T-cell (primary cell): ENCODE results near the gene RPL36AL. TPM values are rescaled to one million over a fixed set of nuclear protein-coding genes. Genes with fewer than 3 reads are reported as not detected.

Experiments used
- ATAC-seq, 4 experiments: fragments of 200-7000 bp in 3 of 4; fragments of 150-1000 bp in 1 of 4; cut with Tn5 transposase; replicated peaks in 1 of 4; 1 replicate in 3 of 4; 2 replicates in 1 of 4; pipeline ENCODE4 v1.10.0; 2021; ENCODE audit warnings: moderate library complexity in 3 of 4, mild to moderate bottlenecking in 2 of 4, moderate number of reproducible peaks in 1 of 4
- CTCF ChIA-PET, 2 donors: fragments of 300-600 bp; sonication (Branson Sonifier 250); formaldehyde crosslinking; loops; one replicate each; lab custom pipeline; 2022; ENCODE audit warnings: antibody characterized with exemption in 2 of 2; lab: Charles Lee
- POLR2A ChIA-PET, 2 donors: fragments of 300-600 bp; sonication (Branson Sonifier 250); formaldehyde crosslinking; loops; one replicate each; lab custom pipeline; 2022; ENCODE audit warnings: antibody characterized with exemption in 2 of 2; lab: Charles Lee
- DNase-seq, 35 experiments: peaks; one replicate each; pipeline versions ENCODE4 v3.0.0 to v3.0.0-alpha.2; 2013 to 2023
- H3K27ac ChIP-seq: one replicate; pipeline ENCODE4 v1.5.1; 2013; ENCODE audit warnings: low read length
- H3K27me3 ChIP-seq, 2 experiments: replicated peaks in 1 of 2; 1 replicate in 1 of 2; 2 replicates in 1 of 2; pipeline versions ENCODE4 v1.6.1 to v1.7.0; 2013; ENCODE audit warnings: low read length in 1 of 2, mixed read lengths in 1 of 2; ENCODE audit not compliant: control insufficient read depth in 2 of 2, insufficient read depth in 2 of 2; ENCODE audit errors: extremely low read depth in 1 of 2
- H3K36me3 ChIP-seq, 2 donors: 1 replicate in 1 of 2; 2 replicates in 1 of 2; pipeline versions ENCODE4 v1.6.1 to v1.7.0; 2013; ENCODE audit warnings: low read length in 1 of 2; ENCODE audit not compliant: control insufficient read depth in 2 of 2, insufficient read depth in 1 of 2; ENCODE audit errors: extremely low read depth in 1 of 2
- H3K4me1 ChIP-seq, 2 experiments: 1 replicate in 1 of 2; 2 replicates in 1 of 2; pipeline versions ENCODE4 v1.6.1 to v1.7.0; 2013; ENCODE audit warnings: low read length in 2 of 2, mixed read lengths in 1 of 2; ENCODE audit not compliant: insufficient read depth in 2 of 2, control insufficient read depth in 1 of 2; ENCODE audit errors: extremely low read depth in 1 of 2
- H3K4me3 ChIP-seq, 2 donors: 1 replicate in 1 of 2; 2 replicates in 1 of 2; pipeline versions ENCODE4 v1.5.1 to v1.7.0; 2013; ENCODE audit warnings: mild to moderate bottlenecking in 2 of 2, low read length in 1 of 2, moderate library complexity in 1 of 2; ENCODE audit not compliant: control insufficient read depth in 1 of 2; ENCODE audit errors: extremely low read depth in 1 of 2
- H3K9me3 ChIP-seq: 2 replicates; pipeline ENCODE4 v1.7.0; 2013
- H3K27ac Mint-ChIP-seq, 2 donors: one replicate each; pipeline ENCODE4 v1.8.0; 2020 to 2021; ENCODE audit warnings: mild to moderate bottlenecking in 2 of 2, mixed read lengths in 2 of 2
- H3K27me3 Mint-ChIP-seq, 2 donors: one replicate each; pipeline ENCODE4 v1.8.0; 2021 to 2022; ENCODE audit warnings: mixed read lengths in 2 of 2
- H3K36me3 Mint-ChIP-seq: one replicate; pipeline ENCODE4 v1.8.0; 2021; ENCODE audit warnings: mixed read lengths
- H3K4me1 Mint-ChIP-seq, 3 donors: one replicate each; pipeline ENCODE4 v1.8.0; 2020 to 2022; ENCODE audit warnings: mixed read lengths in 3 of 3, mild to moderate bottlenecking in 1 of 3
- H3K4me3 Mint-ChIP-seq, 3 donors: one replicate each; pipeline ENCODE4 v1.8.0; 2020 to 2022; ENCODE audit warnings: mild to moderate bottlenecking in 3 of 3, mixed read lengths in 3 of 3, moderate library complexity in 3 of 3
- H3K9me3 Mint-ChIP-seq, 3 donors: one replicate each; pipeline ENCODE4 v1.8.0; 2020 to 2022; ENCODE audit warnings: mixed read lengths in 3 of 3
- WGBS: methylation state at CpG from one replicate; pipeline ENCODE4 v1.1.5; 2013; ENCODE audit warnings: missing lambda C conversion rate; ENCODE audit not compliant: insufficient coverage; 5-methylcytosine and 5-hydroxymethylcytosine counted together
- total RNA-seq, 35 experiments: library from RNA in 6 of 35; stranded (reverse) in 6 of 35; fragments of 120-200 nt in 1 of 35; gene quantifications; one replicate each; pipeline versions ENCODE4 v1.2.1 to v1.2.4 and lab custom pipeline; 2013 to 2026

RPL36AL gene
- total RNA-seq, 5 donors from 2014 or later (not counting 1 experiment from before 2014, with no cell fraction given), result 211 to 322 (median 291) TPM

DNA sequence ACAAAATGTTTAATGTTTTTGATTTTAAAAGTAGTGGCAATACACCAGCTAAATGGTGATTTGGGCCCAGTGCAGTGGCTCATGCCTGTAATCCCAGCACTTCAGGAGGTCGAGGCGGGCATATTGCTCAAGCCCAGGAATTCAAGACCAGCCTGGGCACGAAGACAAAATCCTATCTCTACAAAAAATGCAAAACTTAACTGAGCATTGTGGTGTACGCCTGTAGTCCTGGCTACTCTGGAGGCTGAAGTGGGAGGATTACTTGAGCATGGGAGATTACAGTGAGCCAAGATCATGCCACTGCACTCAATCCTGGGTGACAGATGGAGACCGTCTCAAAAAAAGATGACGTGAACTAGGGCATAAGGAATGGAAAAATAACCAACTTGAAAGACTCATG lies 4.7 kb downstream of the RPL36AL start:
- no peak for ATAC-seq
- Mint-ChIP-seq H3K4me1 (peaks cover 23 to 25% (median 24%) of the 10 kb centered on the region in 3 donors), H3K27me3 (no peaks in the 10 kb centered on the region), H3K36me3 (peaks cover 15% of the 10 kb centered on the region), H3K9me3 (no peaks in the 10 kb centered on the region), H3K4me3 (no peak overlapping the region), H3K27ac (peak overlapping the region in 1 of 2 donors; percentile 16)
- H3K36me3 ChIP-seq, result peaks cover 5 to 20% of the 10 kb centered on the region in 2 donors
- H3K4me3 ChIP-seq, result no peak overlapping the region
- 94% methylated on average over 3 of the region's 6 CpGs for WGBS
- no peaks in the 10 kb centered on the region for H3K9me3 ChIP-seq
- no peaks in the 10 kb centered on the region for H3K27me3 ChIP-seq
- ChIA-PET POLR2A (interaction anchor here in 1 of 2 donors (0.5 kb wide), 1 partner anchor 16 kb away, joined by 3 read pairs; no protein-coding TSS in a partner anchor), CTCF (no interaction called here)
- no peak overlapping the region for H3K27ac ChIP-seq
- no peak for DNase-seq
- peaks cover 2 to 14% of the 10 kb centered on the region in 2 experiments for H3K4me1 ChIP-seq

- ChIA-PET CTCF (interaction anchor here in 1 of 2 donors (1.0 kb wide), 1 partner anchor 15 kb away, joined by 3 read pairs; the partner anchor contains the start of gene LRR1), POLR2A (no interaction called here)
- Histone ChIP-seq H3K4me1 (peaks cover 0 to 8% of the 10 kb centered on the region in 2 experiments), H3K4me3 (no peak overlapping the region), H3K27ac (no peak overlapping the region), H3K27me3 (no peaks in the 10 kb centered on the region), H3K9me3 (no peaks in the 10 kb centered on the region), H3K36me3 (peaks cover 5 to 20% of the 10 kb centered on the region in 2 donors)
- no peak overlapping the region for H3K4me3 Mint-ChIP-seq
- no peak overlapping the region for H3K27ac Mint-ChIP-seq
- no peaks in the 10 kb centered on the region for H3K9me3 Mint-ChIP-seq
- peaks cover 18 to 23% (median 19%) of the 10 kb centered on the region in 3 donors for H3K4me1 Mint-ChIP-seq
- no CpG with 5 or more reads among the region's 2 CpGs for WGBS
- ATAC-seq (no peak), DNase-seq (no peak)
- H3K36me3 Mint-ChIP-seq, result peaks cover 15% of the 10 kb centered on the region
- H3K27me3 Mint-ChIP-seq, result no peaks in the 10 kb centered on the region
Measured at GRCh38 chr14:49614196-49614595, 6.2 kb downstream of the RPL36AL start.

DNA sequence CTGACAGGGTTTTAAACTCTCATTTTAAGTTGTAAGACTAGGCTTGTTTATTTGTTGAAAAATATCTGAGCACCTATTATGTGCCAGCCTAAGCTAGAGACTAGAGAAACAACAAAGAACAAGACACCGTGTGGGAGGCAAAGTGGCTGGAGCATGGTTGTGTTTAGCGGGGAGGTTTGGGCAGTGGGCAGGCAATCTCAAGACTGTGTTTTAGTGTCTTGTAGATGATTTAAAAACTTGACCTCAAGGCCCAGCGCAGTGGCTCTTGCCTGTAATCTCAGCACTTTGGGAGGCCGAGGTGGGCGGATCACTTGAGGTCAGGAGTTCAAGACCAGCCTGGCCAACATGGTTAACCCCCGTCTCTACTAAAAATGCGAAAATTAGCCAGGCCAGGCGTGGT lies 7.8 kb downstream of the RPL36AL start:
- no peaks in the 10 kb centered on the region for H3K9me3 Mint-ChIP-seq
- no peaks in the 10 kb centered on the region for H3K27me3 ChIP-seq

GRCh38 chr14:49612251-49612650 lies 8.2 kb downstream of the RPL36AL start:
- Histone ChIP-seq H3K36me3 (peaks cover 0 to 5% of the 10 kb centered on the region in 2 donors), H3K4me1 (no peaks in the 10 kb centered on the region), H3K9me3 (no peaks in the 10 kb centered on the region), H3K27me3 (no peaks in the 10 kb centered on the region), H3K4me3 (no peak overlapping the region), H3K27ac (no peak overlapping the region)
- ChIA-PET POLR2A (interaction anchor here in 1 of 2 donors (0.6 to 1.0 kb wide), 2 partner anchors 8 to 246 kb away, joined by 3 to 5 read pairs; partner anchors contain the start of genes MGAT2 and RPL36AL), CTCF (interaction anchor here in 1 of 2 donors (0.5 to 0.7 kb wide), 4 partner anchors 9 to 110 kb away, joined by 3 to 6 read pairs (median 3); partner anchors contain the start of genes MGAT2 and RPL36AL)
- Mint-ChIP-seq H3K27ac (no peak overlapping the region), H3K27me3 (no peaks in the 10 kb centered on the region), H3K9me3 (no peaks in the 10 kb centered on the region), H3K4me3 (no peak overlapping the region), H3K36me3 (peaks cover 3% of the 10 kb centered on the region), H3K4me1 (peaks cover 1 to 7% (median 4%) of the 10 kb centered on the region in 3 donors)
- no peak for DNase-seq
- ATAC-seq, result no peak
- WGBS, result 100% methylated on average over 1 of the region's 4 CpGs

More for the DNA sequence above, 7.8 kb downstream of the RPL36AL start:
- Mint-ChIP-seq H3K27me3 (no peaks in the 10 kb centered on the region), H3K36me3 (peaks cover 3% of the 10 kb centered on the region), H3K4me3 (no peak overlapping the region), H3K27ac (no peak overlapping the region), H3K4me1 (peaks cover 5 to 9% (median 7%) of the 10 kb centered on the region in 3 donors)
- Histone ChIP-seq H3K4me3 (no peak overlapping the region), H3K27ac (no peak overlapping the region), H3K36me3 (peaks cover 0 to 9% of the 10 kb centered on the region in 2 donors), H3K9me3 (no peaks in the 10 kb centered on the region), H3K4me1 (peaks cover 0 to 1% of the 10 kb centered on the region in 2 experiments)
- CTCF ChIA-PET, result interaction anchor here in 1 of 2 donors (0.5 to 0.7 kb wide), 3 partner anchors 13 to 110 kb away, joined by 3 read pairs; no protein-coding TSS in a partner anchor
- ATAC-seq (no peak), DNase-seq (no peak)
- POLR2A ChIA-PET, result interaction anchor here (0.6 to 1.0 kb wide), 3 partner anchors 7 to 246 kb away, joined by 3 to 5 read pairs (median 3); partner anchors contain the start of genes MGAT2 (in 1 of the 2) and RPL36AL (in 1 of the 2)
- 100% methylated on average over 5 of the region's 8 CpGs for WGBS

DNA sequence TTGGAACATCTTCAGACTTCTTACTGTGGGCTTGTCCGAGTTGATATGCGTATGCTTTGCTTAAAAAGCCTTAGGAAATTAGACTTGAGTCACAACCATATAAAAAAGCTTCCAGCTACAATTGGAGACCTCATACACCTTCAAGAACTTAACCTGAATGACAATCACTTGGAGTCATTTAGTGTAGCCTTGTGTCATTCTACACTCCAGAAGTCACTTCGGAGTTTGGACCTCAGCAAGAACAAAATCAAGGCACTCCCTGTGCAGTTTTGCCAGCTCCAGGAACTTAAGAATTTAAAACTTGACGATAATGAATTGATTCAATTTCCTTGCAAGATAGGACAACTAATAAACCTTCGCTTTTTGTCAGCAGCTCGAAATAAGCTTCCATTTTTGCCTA lies 12.8 kb downstream of the RPL36AL start:
- no peaks in the 10 kb centered on the region for H3K27me3 ChIP-seq
- ATAC-seq (no peak), DNase-seq (no peak)
- POLR2A ChIA-PET, result interaction anchor here in 1 of 2 donors (0.5 kb wide), 1 partner anchor 700 kb away, joined by 4 read pairs; no protein-coding TSS in a partner anchor
- WGBS, result 85% methylated on average over 4 of the region's 6 CpGs
- no peak overlapping the region for H3K27ac Mint-ChIP-seq
- H3K9me3 ChIP-seq, result no peaks in the 10 kb centered on the region
- CTCF ChIA-PET, result no interaction called here
- no peak overlapping the region for H3K4me3 ChIP-seq
- H3K27ac ChIP-seq, result no peak overlapping the region
- no peaks in the 10 kb centered on the region for H3K9me3 Mint-ChIP-seq
- peaks cover 5% of the 10 kb centered on the region for H3K36me3 Mint-ChIP-seq
- H3K27me3 Mint-ChIP-seq, result no peaks in the 10 kb centered on the region
- peaks cover under 1 to 7% (median 5%) of the 10 kb centered on the region in 3 donors for H3K4me1 Mint-ChIP-seq
- H3K36me3 ChIP-seq, result peaks cover 0 to 5% of the 10 kb centered on the region in 2 donors
- no peaks in the 10 kb centered on the region for H3K4me1 ChIP-seq
- no peak overlapping the region for H3K4me3 Mint-ChIP-seq

DNA sequence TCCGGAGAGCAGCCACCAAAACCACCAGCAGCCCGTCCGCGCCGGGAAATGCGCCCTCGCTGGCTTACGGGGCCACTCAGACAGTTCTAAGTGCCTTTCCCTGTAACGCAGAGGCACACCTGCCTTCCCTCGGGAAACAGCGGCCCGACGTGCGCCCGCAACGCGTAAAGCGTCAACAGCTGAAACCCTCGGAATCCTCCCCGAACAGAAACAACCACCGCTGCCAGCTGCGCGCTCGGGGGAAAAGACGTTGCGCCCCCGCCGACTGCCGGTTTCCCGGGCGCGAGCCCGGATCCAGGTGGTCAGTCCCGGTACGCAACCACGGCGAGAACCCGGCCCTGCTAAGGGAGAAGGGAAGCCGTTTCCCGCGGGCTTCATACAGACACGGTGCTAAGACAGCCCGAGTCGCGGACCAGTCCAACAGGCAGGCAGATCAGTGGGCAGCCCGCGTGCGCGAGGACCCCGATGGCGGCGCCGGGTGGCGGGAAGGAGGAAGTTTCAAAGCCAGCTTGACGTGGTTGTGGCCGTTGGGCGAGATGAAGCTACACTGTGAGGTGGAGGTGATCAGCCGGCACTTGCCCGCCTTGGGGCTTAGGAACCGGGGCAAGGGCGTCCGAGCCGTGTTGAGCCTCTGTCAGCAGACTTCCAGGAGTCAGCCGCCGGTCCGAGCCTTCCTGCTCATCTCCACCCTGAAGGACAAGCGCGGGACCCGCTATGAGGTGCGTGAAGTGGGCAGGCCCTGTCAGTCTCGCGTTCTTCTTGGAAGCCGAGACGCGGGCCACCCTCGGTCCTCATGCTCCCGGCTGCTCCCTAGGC lies 21.7 kb downstream of the RPL36AL start, which contains the start of gene LRR1:
TSS of gene LRR1 (plus strand) at position 456 of the 816 bp plus-strand sequence. CDS start at position 537, 81 bp downstream.
- H3K4me3 ChIP-seq, result peak within 1 kb of the TSS; percentile 80
- DNase-seq (peak; percentile 59 to 91 (median 80)), ATAC-seq (peak; percentile 81 to 88 (median 85))
- H3K27ac Mint-ChIP-seq, result peak within 1 kb of the TSS; percentile 95 to 98
- no peaks in the 10 kb centered on the region for H3K27me3 Mint-ChIP-seq
- POLR2A ChIA-PET, result interaction anchor here (0.6 to 1.8 kb wide), 7 partner anchors 13 to 332 kb away, joined by 3 to 28 read pairs (median 4); partner anchors contain the start of genes MGAT2 (in 1 of the 2), NEMF (in 1 of the 2), RPL36AL (in 1 of the 2) and RPS29 (in 1 of the 2)
- H3K4me1 ChIP-seq, result peaks cover 6 to 13% of the 10 kb centered on the region in 2 experiments
- under 1% methylated on average over 75 of the region's 77 CpGs for WGBS
- peaks cover 27 to 52% (median 34%) of the 10 kb centered on the region in 3 donors for H3K4me1 Mint-ChIP-seq
- no peaks in the 10 kb centered on the region for H3K9me3 Mint-ChIP-seq
- H3K4me3 Mint-ChIP-seq, result peak within 1 kb of the TSS; percentile 93 to 98 (median 96)
- no peaks in the 10 kb centered on the region for H3K27me3 ChIP-seq
- H3K36me3 Mint-ChIP-seq, result no peaks in the 10 kb centered on the region
- H3K36me3 ChIP-seq, result no peaks in the 10 kb centered on the region
- H3K9me3 ChIP-seq, result no peaks in the 10 kb centered on the region
- CTCF ChIA-PET, result interaction anchor here (0.6 to 2.9 kb wide), 10 partner anchors 11 to 929 kb away, joined by 3 to 23 read pairs (median 4); partner anchors contain the start of genes MGAT2 (in 1 of the 2), RPL36AL (in 1 of the 2), RPS29 (in 1 of the 2) and VCPKMT (in 1 of the 2)
- H3K27ac ChIP-seq, result peak within 1 kb of the TSS; percentile 85
